ENCODE results near the gene GIPC3.

DNA sequence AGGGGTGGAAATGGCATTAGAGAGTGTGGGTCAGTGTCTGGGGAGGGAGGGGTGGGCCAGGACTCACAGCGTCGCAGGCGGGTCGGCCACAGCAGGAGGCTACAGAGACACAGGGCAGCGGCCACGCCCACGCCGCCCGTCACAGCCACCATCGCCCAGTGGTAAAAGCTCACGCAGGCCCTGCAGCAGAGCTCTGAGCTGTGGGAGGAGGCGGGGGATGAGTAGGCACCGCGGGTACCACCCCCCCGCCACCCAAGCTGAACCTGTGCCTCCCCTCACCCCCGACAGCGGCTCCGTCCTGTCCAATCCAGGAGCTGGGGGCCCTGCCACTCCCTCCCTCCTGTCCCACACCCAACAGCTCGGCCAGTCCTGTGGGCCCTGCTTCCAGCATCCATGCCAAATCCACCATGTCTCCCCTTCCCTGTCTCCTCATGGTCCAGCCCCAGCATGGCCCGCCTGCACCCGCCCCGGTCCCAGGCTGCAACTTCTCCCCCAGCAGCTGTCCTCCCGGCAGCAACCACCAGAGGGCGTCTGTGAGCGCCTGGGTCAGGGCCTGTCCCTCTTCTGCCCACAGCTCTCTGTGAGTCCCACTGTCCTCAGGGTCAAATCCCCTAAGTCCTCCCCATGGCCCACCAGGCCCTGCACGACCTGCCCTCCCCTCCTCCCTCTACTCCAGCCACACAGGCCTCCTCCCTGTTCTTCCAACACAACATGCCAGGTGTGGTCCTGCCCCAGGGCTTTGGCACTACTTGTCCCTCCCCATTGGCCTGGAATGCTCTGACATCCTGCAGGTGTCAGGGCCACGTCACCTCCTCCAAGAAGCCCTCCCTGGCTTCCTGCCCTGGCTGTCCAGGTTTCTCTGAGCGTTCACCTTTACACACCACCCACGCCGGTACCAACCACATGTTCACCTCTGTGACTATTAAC is 40.3 kb upstream of the GIPC3 start:
- TF ChIP-seq POLR2A (IDR thresholded peaks at IDR 0.05; ENCODE audit: low read depth, low read length) (no peak), POLR2AphosphoS5 (IDR thresholded peaks at IDR 0.05; ENCODE audit: low read depth, low read length) (no peak), SPI1 (IDR thresholded peaks at IDR 0.05; ENCODE audit: low read depth, low read length) (no peak), TAF1 (IDR thresholded peaks at IDR 0.05; ENCODE audit: low read depth, low read length) (no peak)
